HCT116 (cell line): Measurements from ENCODE around the gene LCLAT1.

ENCODE experiments used
- CTCF ChIP-seq, 3 experiments: fragments of 200-600 bp in 1 of 3; sonication (generic) in 1 of 3; IDR thresholded peaks in 2 of 3; conservative IDR thresholded peaks in 1 of 3; 2 replicates each; pipeline ENCODE4 v1.5.1; 2012 to 2017; ENCODE audit warnings: low read depth in 2 of 3, low read length in 2 of 3, antibody characterized with exemption in 1 of 3, borderline replicate concordance in 1 of 3, control low read depth in 1 of 3, mild to moderate bottlenecking in 1 of 3, mixed read lengths in 1 of 3, mixed run types in 1 of 3, moderate library complexity in 1 of 3; ENCODE audit not compliant: insufficient read depth in 1 of 3
- EZH2 ChIP-seq: fragments of 200-600 bp; sonication (generic); IDR thresholded peaks from 2 replicates; pipeline ENCODE4 v1.6.1; 2017; ENCODE audit warnings: antibody characterized with exemption, mixed run types

- TF ChIP-seq EZH2 (no peak), CTCF (IDR thresholded peaks at IDR 0.05 in 2 of 3, conservative IDR thresholded peaks at IDR 0.05 in 1 of 3; ENCODE audit: borderline replicate concordance in 1 of 3, insufficient read depth in 1 of 3, low read depth in 2 of 3, low read length in 2 of 3) (no peak)
Observed at GRCh38 chr2:30472326-30472725, 25.3 kb downstream of the LCLAT1 start.
